GM21825 (cell line): ENCODE data around the gene BBC3.
"Not testable (repeated sequence)": the region's sequence is repeated elsewhere in the genome, so short reads cannot be mapped to it uniquely, and the experiment has no call there.

Source experiments
- ATAC-seq: cut with Tn5 transposase; IDR thresholded peaks from one replicate; pipeline ENCODE4 v1.9.1; 2021; ENCODE audit warnings: mild to moderate bottlenecking, moderate library complexity; ENCODE audit not compliant: unreplicated experiment

Gene BBC3

GRCh38 chr19:47258895-47259555, 28.0 kb upstream of the BBC3 start:
- ATAC-seq = no peak

- ATAC-seq = no peak
Observed at GRCh38 chr19:47258434-47258833, 27.4 kb upstream of the BBC3 start.

- no peak for ATAC-seq
Observed at GRCh38 chr19:47257411-47258169, 26.6 kb upstream of the BBC3 start.

- peak; percentile 56 for ATAC-seq
Observed at GRCh38 chr19:47256693-47257410, 25.9 kb upstream of the BBC3 start.

GRCh38 chr19:47255879-47256692, 25.1 kb upstream of the BBC3 start, which contains the start of gene CCDC9:
CCDC9 (plus strand) TSS chr19:47256525; CDS start chr19:47258401, 1,876 bp downstream.
- ATAC-seq = peak; percentile 42

- no peak for ATAC-seq
Observed at GRCh38 chr19:47253970-47254369, 23.0 kb upstream of the BBC3 start.

- no peak for ATAC-seq
Observed at GRCh38 chr19:47253467-47253881, 22.5 kb upstream of the BBC3 start.

- not testable (repeated sequence) for ATAC-seq
Observed at GRCh38 chr19:47253016-47253415, 22.0 kb upstream of the BBC3 start.

GRCh38 chr19:47247308-47247990, 16.4 kb upstream of the BBC3 start:
- no peak for ATAC-seq

- ATAC-seq = peak; percentile 58
Observed at GRCh38 chr19:47243776-47244547, 13.0 kb upstream of the BBC3 start.

- no peak for ATAC-seq
Observed at GRCh38 chr19:47243364-47243775, 12.4 kb upstream of the BBC3 start.

GRCh38 chr19:47241919-47242577, 11.0 kb upstream of the BBC3 start:
- no peak for ATAC-seq

GRCh38 chr19:47240996-47241918, 10.3 kb upstream of the BBC3 start:
- ATAC-seq = no peak

- ATAC-seq = no peak
Observed at GRCh38 chr19:47240556-47240955, 9.6 kb upstream of the BBC3 start.

- no peak for ATAC-seq
Observed at GRCh38 chr19:47239610-47240296, 8.8 kb upstream of the BBC3 start.

GRCh38 chr19:47239152-47239551, 8.2 kb upstream of the BBC3 start:
- no peak for ATAC-seq

- ATAC-seq = no peak
Observed at GRCh38 chr19:47236072-47236675, 5.2 kb upstream of the BBC3 start.
